Endothelial cell of umbilical vein (primary cell): ENCODE data around the gene GRIN3B. TPM values are rescaled to one million over a fixed set of nuclear protein-coding genes. Genes with fewer than 3 reads are reported as not detected.

Experiments
- BruUV-seq: library from RNA; stranded (reverse); fragments of 400-500 nt; replicated peaks from 2 replicates; lab custom pipeline; 2021; lab: Mats Ljungman, UMichigan
- CTCF ChIA-PET: fragments of 300-600, 350-600 bp; sonication (Branson Sonifier 250); formaldehyde crosslinking; loops from one replicate; lab custom pipeline; 2021; ENCODE audit warnings: antibody characterized with exemption, inconsistent platforms; lab: Charles Lee
- POLR2A ChIA-PET: fragments of 300-600, 350-600 bp; sonication (Branson Sonifier 250); formaldehyde crosslinking; loops from one replicate; lab custom pipeline; 2021; ENCODE audit warnings: antibody characterized with exemption, inconsistent platforms; lab: Charles Lee
- DNase-seq: peaks from one replicate; pipeline ENCODE4 v3.0.0-alpha.2; 2011; ENCODE audit warnings: low read depth, low spot score
- FAIRE-seq: peaks from 2 replicates; lab custom pipeline; 2011; peaks lifted over from hg19 to GRCh38; lab: Jason Lieb, UNC
- H2AFZ ChIP-seq: 2 replicates; pipeline ENCODE4 v1.6.0; 2012; ENCODE audit warnings: low read depth, low read length, control low read depth, inconsistent platforms
- H3K27ac ChIP-seq: 2 replicates; pipeline ENCODE4 v1.5.1; 2011; ENCODE audit warnings: low read depth, mild to moderate bottlenecking, control low read depth, low read length, moderate library complexity; ENCODE audit not compliant: insufficient read depth
- H3K27me3 ChIP-seq, 2 experiments: 2 replicates each; pipeline versions ENCODE4 v1.6.0 to v1.6.1; 2011; ENCODE audit warnings: low read length in 2 of 2, mixed read lengths in 1 of 2; ENCODE audit not compliant: control insufficient read depth in 2 of 2, insufficient read depth in 2 of 2
- H3K36me3 ChIP-seq, 2 experiments: 2 replicates in 1 of 2; 3 replicates in 1 of 2; pipeline ENCODE4 v1.5.1; 2011; ENCODE audit warnings: low read length in 2 of 2, mild to moderate bottlenecking in 1 of 2, moderate library complexity in 1 of 2; ENCODE audit not compliant: control insufficient read depth in 2 of 2, insufficient read depth in 2 of 2; ENCODE audit errors: extremely low read depth in 1 of 2
- H3K4me1 ChIP-seq: 3 replicates; pipeline ENCODE4 v1.5.1; 2011; ENCODE audit warnings: mild to moderate bottlenecking, low read length; ENCODE audit not compliant: control insufficient read depth, insufficient read depth; ENCODE audit errors: extremely low read depth
- H3K4me2 ChIP-seq: 2 replicates; pipeline ENCODE4 v1.6.1; 2011; ENCODE audit warnings: low read length, control low read depth, mixed read lengths; ENCODE audit not compliant: insufficient read depth
- H3K4me3 ChIP-seq, 3 experiments: fragments of 200-600 bp in 1 of 3; sonication (generic), shearing (Covaris generic) in 1 of 3; replicated peaks in 1 of 3; 2 replicates each; pipeline ENCODE4 v1.5.1; 2011 to 2016; ENCODE audit warnings: control low read depth in 3 of 3, low read length in 3 of 3, mild to moderate bottlenecking in 2 of 3, inconsistent platforms in 1 of 3, low read depth in 1 of 3, moderate library complexity in 1 of 3; ENCODE audit not compliant: insufficient read depth in 1 of 3
- H3K79me2 ChIP-seq: 2 replicates; pipeline ENCODE4 v1.6.0; 2012; ENCODE audit warnings: low read length, inconsistent platforms; ENCODE audit not compliant: control insufficient read depth, insufficient read depth
- H3K9ac ChIP-seq: replicated peaks from 2 replicates; pipeline ENCODE3; 2011; ENCODE audit warnings: low read length, control low read depth; ENCODE audit not compliant: insufficient read depth; ENCODE audit errors: extremely low read depth
- H3K9me1 ChIP-seq: replicated peaks from 3 replicates; pipeline ENCODE4 v1.6.0; 2011; ENCODE audit warnings: mild to moderate bottlenecking, low read length; ENCODE audit not compliant: control insufficient read depth, insufficient read depth; ENCODE audit errors: extremely low read depth
- H3K9me3 ChIP-seq: replicated peaks from 2 replicates; pipeline ENCODE4 v1.5.1; 2012; ENCODE audit warnings: low read length, inconsistent platforms; ENCODE audit not compliant: control insufficient read depth, insufficient read depth
- H4K20me1 ChIP-seq: replicated peaks from 2 replicates; pipeline ENCODE3; 2011; ENCODE audit warnings: mild to moderate bottlenecking, low read length; ENCODE audit not compliant: control insufficient read depth, insufficient read depth; ENCODE audit errors: extremely low read depth
- GATA2 ChIP-seq: IDR thresholded peaks from 2 replicates; pipeline ENCODE4 v1.7.0; 2011; ENCODE audit warnings: low read depth, mild to moderate bottlenecking, moderate library complexity, mixed read lengths, low read length; ENCODE audit not compliant: insufficient read length, insufficient read depth
- JUN ChIP-seq: IDR thresholded peaks from 2 replicates; pipeline ENCODE4 v1.6.1; 2011; ENCODE audit warnings: borderline replicate concordance, low read depth; ENCODE audit not compliant: insufficient read length, insufficient read depth
- MYC ChIP-seq: IDR thresholded peaks from one replicate; pipeline ENCODE4 v1.6.1; 2011; ENCODE audit warnings: mild to moderate bottlenecking, low read depth, low read length
- POLR2A ChIP-seq: IDR thresholded peaks from 2 replicates; pipeline ENCODE4 v1.6.1; 2012; ENCODE audit warnings: low read depth, mild to moderate bottlenecking, control low read depth, low read length
- POLR2AphosphoS5 ChIP-seq: IDR thresholded peaks from 2 replicates; pipeline ENCODE4 v1.6.1; 2012; ENCODE audit warnings: low read depth, mild to moderate bottlenecking, control low read depth, low read length, moderate library complexity; ENCODE audit not compliant: insufficient read depth
- dilution Hi-C: fragments of 300-500 bp; cut with MboI; formaldehyde crosslinking; loops from one replicate; pipeline ENCODE4 v1.15.0; 2019; ENCODE audit warnings: low sequenced_read_pairs; ENCODE audit not compliant: extremely low pct_ligation_motif_present
- intact Hi-C: fragments of 100-400 bp; cut with micrococcal nuclease; formaldehyde crosslinking; loops from one replicate; pipeline ENCODE4 v1.10.0; 2022
- polyA plus RNA-seq, 4 experiments: library from polyadenylated mRNA; depleted of rRNA in 3 of 4; stranded (reverse) in 3 of 4; unstranded in 1 of 4; fragments of >200 nt; gene quantifications; 2 replicates each; pipeline versions ENCODE4 v1.2.1 to v1.2.3, GENCODE V29; 2011 to 2012; ENCODE audit warnings: missing spikeins in 1 of 4
- total RNA-seq: library from RNA; stranded (reverse); gene quantifications from 2 replicates; pipeline ENCODE4 v1.2.3, GENCODE V29; 2021
- TF ChIP-seq, protein P1 (sequence below), 2 donors: IDR thresholded peaks; 1 replicate in 1 of 2; 2 replicates in 1 of 2; pipeline ENCODE4 v1.5.1; 2011; ENCODE audit warnings: low read length in 2 of 2, mild to moderate bottlenecking in 2 of 2, moderate library complexity in 2 of 2, control low read depth in 1 of 2, inconsistent platforms in 1 of 2, low read depth in 1 of 2; ENCODE audit not compliant: insufficient read depth in 1 of 2; ENCODE audit errors: extremely low read depth in 1 of 2

GRIN3B gene
- total and polyA plus RNA-seq, 2 donors (not counting 3 experiments of a cell fraction or from before 2014, with no cell fraction given) = 0.43 to 0.82 TPM

DNA sequence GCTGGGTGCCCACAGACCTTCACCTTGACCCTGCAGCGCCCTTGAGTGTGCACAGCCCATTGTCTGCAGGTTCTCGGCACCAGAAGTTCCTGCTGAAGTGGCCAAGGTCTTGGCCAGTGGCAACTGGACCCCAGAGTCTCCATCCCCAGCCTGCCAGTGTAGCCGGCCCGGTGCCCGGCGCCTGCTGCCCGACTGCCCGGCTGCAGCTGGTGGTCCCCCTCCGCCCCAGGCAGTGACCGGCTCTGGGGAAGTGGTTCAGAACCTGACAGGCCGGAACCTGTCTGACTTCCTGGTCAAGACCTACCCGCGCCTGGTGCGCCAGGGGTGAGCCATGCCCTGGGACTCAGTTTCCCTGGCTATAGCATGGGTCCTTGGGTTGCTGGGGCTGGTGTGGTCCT lies 54.8 kb downstream of the GRIN3B start:
- intact Hi-C loops = no loop called here
- FAIRE-seq = no peak
- DNase-seq = no peak
- no peaks in the 10 kb centered on the region for H3K9me1 ChIP-seq
- dilution Hi-C loops = no loop called here
- BruUV-seq = no TSS peak
- H3K27me3 ChIP-seq = no peaks in the 10 kb centered on the region
- H3K27ac ChIP-seq = no peak overlapping the region
- H3K4me2 ChIP-seq = no peak overlapping the region
- H2AFZ ChIP-seq = no peak overlapping the region
- H3K4me1 ChIP-seq = no peaks in the 10 kb centered on the region
- no peak overlapping the region for H3K4me3 ChIP-seq
- ChIA-PET CTCF (interaction anchor here (1.1 to 1.8 kb wide), 2 partner anchors 10 to 122 kb away, joined by 4 to 6 read pairs; no protein-coding TSS in a partner anchor), POLR2A (no interaction called here)
- H3K36me3 ChIP-seq = no peaks in the 10 kb centered on the region
- H3K9me3 ChIP-seq = no peaks in the 10 kb centered on the region
- no peaks in the 10 kb centered on the region for H4K20me1 ChIP-seq
- H3K9ac ChIP-seq = no peak overlapping the region
- TF ChIP-seq POLR2AphosphoS5 (no peak), POLR2A (no peak), MYC (no peak), JUN (no peak), GATA2 (no peak)
- TF ChIP-seq, protein P1, sequence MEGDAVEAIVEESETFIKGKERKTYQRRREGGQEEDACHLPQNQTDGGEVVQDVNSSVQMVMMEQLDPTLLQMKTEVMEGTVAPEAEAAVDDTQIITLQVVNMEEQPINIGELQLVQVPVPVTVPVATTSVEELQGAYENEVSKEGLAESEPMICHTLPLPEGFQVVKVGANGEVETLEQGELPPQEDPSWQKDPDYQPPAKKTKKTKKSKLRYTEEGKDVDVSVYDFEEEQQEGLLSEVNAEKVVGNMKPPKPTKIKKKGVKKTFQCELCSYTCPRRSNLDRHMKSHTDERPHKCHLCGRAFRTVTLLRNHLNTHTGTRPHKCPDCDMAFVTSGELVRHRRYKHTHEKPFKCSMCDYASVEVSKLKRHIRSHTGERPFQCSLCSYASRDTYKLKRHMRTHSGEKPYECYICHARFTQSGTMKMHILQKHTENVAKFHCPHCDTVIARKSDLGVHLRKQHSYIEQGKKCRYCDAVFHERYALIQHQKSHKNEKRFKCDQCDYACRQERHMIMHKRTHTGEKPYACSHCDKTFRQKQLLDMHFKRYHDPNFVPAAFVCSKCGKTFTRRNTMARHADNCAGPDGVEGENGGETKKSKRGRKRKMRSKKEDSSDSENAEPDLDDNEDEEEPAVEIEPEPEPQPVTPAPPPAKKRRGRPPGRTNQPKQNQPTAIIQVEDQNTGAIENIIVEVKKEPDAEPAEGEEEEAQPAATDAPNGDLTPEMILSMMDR (IDR thresholded peaks at IDR 0.05; ENCODE audit: extremely low read depth in 1 of 2, insufficient read depth in 1 of 2, low read depth in 1 of 2, low read length in 2 of 2) = no peak
- H3K79me2 ChIP-seq = no peaks in the 10 kb centered on the region
